ENCODE data around the gene MACC1. TPM values are rescaled to one million over a fixed set of nuclear protein-coding genes. Genes with fewer than 3 reads are reported as not detected.

The MACC1 gene
- total and polyA plus RNA-seq, 9 of the 15 experiments (the other 6 are each of a cell fraction or from before 2014, with no cell fraction given) = 5.9 to 30.2 (median 10.4) TPM

DNA sequence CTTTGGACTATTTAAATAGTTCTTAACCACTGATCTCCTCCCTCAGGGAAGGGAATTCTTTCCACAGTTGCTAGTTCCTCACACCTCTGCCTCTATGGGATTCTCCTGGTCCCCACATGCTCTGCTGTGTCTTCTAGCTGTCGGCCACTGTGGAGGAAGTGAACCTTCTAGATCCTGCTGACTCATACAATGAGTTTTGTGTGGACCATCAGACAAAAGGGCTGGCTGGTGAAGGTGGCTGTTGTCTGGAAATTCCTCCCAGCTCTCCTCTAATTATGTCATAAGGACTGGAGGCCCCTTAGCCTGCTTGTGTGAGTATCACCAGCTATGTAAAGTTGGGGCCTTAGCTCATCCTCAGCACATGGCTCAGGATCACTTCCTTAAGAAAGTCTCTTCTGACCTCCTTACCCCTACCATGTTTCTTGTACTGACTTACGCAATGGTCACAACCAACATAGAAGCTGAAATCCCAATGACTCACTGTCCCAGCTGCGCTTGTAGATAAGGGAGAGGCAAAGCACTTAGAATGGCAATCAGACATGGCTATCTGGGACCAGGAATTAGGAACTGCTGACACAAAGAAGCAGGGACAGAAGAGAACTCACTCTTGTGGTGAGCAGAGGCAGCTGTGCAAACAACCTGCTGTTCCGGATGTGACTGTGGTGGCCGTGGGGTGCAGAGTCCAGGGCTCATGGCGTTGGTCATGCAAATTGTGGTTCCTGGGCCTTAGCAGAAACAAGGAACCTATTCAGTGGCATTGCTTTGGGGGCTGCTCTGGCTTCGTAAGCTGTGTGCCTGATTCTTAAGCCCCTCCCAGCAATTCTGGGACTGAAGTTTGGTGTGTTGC is 2.5 kb upstream of the MACC1 start (continued):
- peak; percentile 100 for TF ChIP-seq ATF3 (IDR thresholded peaks at IDR 0.05)
- peak; percentile 100 for TF ChIP-seq ATF3 (CRISPR knock-in tag; conservative IDR thresholded peaks at IDR 0.05)
- peak; percentile 100 for TF ChIP-seq ETV5 (CRISPR knock-in tag; IDR thresholded peaks at IDR 0.05; ENCODE audit: low read depth)
- TF ChIP-seq, protein P1, sequence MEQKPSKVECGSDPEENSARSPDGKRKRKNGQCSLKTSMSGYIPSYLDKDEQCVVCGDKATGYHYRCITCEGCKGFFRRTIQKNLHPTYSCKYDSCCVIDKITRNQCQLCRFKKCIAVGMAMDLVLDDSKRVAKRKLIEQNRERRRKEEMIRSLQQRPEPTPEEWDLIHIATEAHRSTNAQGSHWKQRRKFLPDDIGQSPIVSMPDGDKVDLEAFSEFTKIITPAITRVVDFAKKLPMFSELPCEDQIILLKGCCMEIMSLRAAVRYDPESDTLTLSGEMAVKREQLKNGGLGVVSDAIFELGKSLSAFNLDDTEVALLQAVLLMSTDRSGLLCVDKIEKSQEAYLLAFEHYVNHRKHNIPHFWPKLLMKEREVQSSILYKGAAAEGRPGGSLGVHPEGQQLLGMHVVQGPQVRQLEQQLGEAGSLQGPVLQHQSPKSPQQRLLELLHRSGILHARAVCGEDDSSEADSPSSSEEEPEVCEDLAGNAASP (IDR thresholded peaks at IDR 0.05) = no peak
- no peak for TF ChIP-seq ZNF277 (CRISPR knock-in tag; IDR thresholded peaks at IDR 0.05; ENCODE audit: borderline replicate concordance)
- no peak for TF ChIP-seq ZNF778 (CRISPR knock-in tag; IDR thresholded peaks at IDR 0.05)
- TF ChIP-seq KLF16 (IDR thresholded peaks at IDR 0.05) = peak; percentile 99
- TF ChIP-seq PRDM10 (IDR thresholded peaks at IDR 0.05; ENCODE audit: partially characterized antibody) = peak; percentile 88
- peak in 1 of 2 experiments; percentile 97; a peak in 2 of 4 replicates for TF ChIP-seq NONO (IDR thresholded peaks at IDR 0.05; ENCODE audit: low read depth in 2 of 2, low read length in 1 of 2)
- TF ChIP-seq ARNT (IDR thresholded peaks at IDR 0.05) = peak; percentile 99
- peak; percentile 51; the same call in 1 of the 2 replicates for TF ChIP-seq HMGXB4 (CRISPR knock-in tag; IDR thresholded peaks at IDR 0.05)
- TF ChIP-seq MLLT1 (IDR thresholded peaks at IDR 0.05) = peak; percentile 95 to 99
- TF ChIP-seq NCOA1 (IDR thresholded peaks at IDR 0.05; ENCODE audit: low read depth) = peak; percentile 99
- peak; percentile 73 for TF ChIP-seq MECOM (CRISPR knock-in tag; IDR thresholded peaks at IDR 0.05)
- no peak for TF ChIP-seq MTF1 (CRISPR knock-in tag; IDR thresholded peaks at IDR 0.05; ENCODE audit: borderline replicate concordance)
- peak; percentile 93 for TF ChIP-seq NFE2 (IDR thresholded peaks at IDR 0.05; ENCODE audit: low read depth)
- TF ChIP-seq RNF2 (IDR thresholded peaks at IDR 0.05) = peak; percentile 100
